ENCODE data around the gene APLP2. TPM values are rescaled to one million over a fixed set of nuclear protein-coding genes. Genes with fewer than 3 reads are reported as not detected.

The APLP2 gene
- total and polyA plus RNA-seq, 4 donors, result 219 to 414 (median 386) TPM

GRCh38 chr11:130110339-130111108 is 40.8 kb downstream of the APLP2 start:
- peaks cover 0 to 2% of the 10 kb centered on the region in 2 donors for H3K4me1 ChIP-seq (ENCODE audit: control insufficient read depth in 1 of 2, insufficient read depth in 2 of 2, low read length in 2 of 2)
- WGBS, 2 donors, result 85 to 86% methylated on average over 7 of the region's 7 CpGs
- intact Hi-C loops (cut with DNase I), result loop anchor here in 1 of 2 donors (5.0 kb wide), 1 partner anchor 33 kb away; no protein-coding TSS in a partner anchor
- H3K9me3 ChIP-seq (ENCODE audit: control insufficient read depth, low read length), result no peaks in the 10 kb centered on the region
- DNase-seq (no peak), ATAC-seq (ENCODE audit: low FRiP score) (no peak)
- no peak overlapping the region for H3K4me3 ChIP-seq (ENCODE audit: low read length in 2 of 2)
- H3K27me3 ChIP-seq (ENCODE audit: control insufficient read depth in 1 of 2, insufficient read depth in 2 of 2, low read length in 1 of 2), result no peaks in the 10 kb centered on the region
- no peak overlapping the region for H3K27ac ChIP-seq (ENCODE audit: low read depth in 1 of 2, low read length in 2 of 2)
- peaks cover 0 to 3% of the 10 kb centered on the region in 2 donors for H3K36me3 ChIP-seq (ENCODE audit: control insufficient read depth in 1 of 2, insufficient read depth in 2 of 2, low read length in 1 of 2)

- DNase-seq (no peak), ATAC-seq (ENCODE audit: low FRiP score) (no peak)
- Histone ChIP-seq H3K27me3 (ENCODE audit: control insufficient read depth in 1 of 2, insufficient read depth in 2 of 2, low read length in 1 of 2) (no peaks in the 10 kb centered on the region), H3K36me3 (ENCODE audit: control insufficient read depth in 1 of 2, insufficient read depth in 2 of 2, low read length in 1 of 2) (peaks cover 0 to 3% of the 10 kb centered on the region in 2 donors), H3K4me1 (ENCODE audit: control insufficient read depth in 1 of 2, insufficient read depth in 2 of 2, low read length in 2 of 2) (peaks cover 0 to 2% of the 10 kb centered on the region in 2 donors), H3K27ac (ENCODE audit: low read depth in 1 of 2, low read length in 2 of 2) (no peak overlapping the region), H3K9me3 (ENCODE audit: control insufficient read depth, low read length) (no peaks in the 10 kb centered on the region), H3K4me3 (ENCODE audit: low read length in 2 of 2) (no peak overlapping the region)
- intact Hi-C loops (cut with DNase I), result loop anchor here in 1 of 2 donors (5.0 kb wide), 1 partner anchor 35 kb away; no protein-coding TSS in a partner anchor
- 89 to 92% methylated on average over 10 of the region's 10 CpGs for WGBS, 2 donors
These were observed 42.6 kb downstream of the APLP2 start for GRCh38 chr11:130112071-130112830.

GRCh38 chr11:130114281-130114680 is 44.6 kb downstream of the APLP2 start:
- Histone ChIP-seq H3K27me3 (ENCODE audit: control insufficient read depth in 1 of 2, insufficient read depth in 2 of 2, low read length in 1 of 2) (no peaks in the 10 kb centered on the region), H3K4me1 (ENCODE audit: control insufficient read depth in 1 of 2, insufficient read depth in 2 of 2, low read length in 2 of 2) (peaks cover 0 to 2% of the 10 kb centered on the region in 2 donors), H3K9me3 (ENCODE audit: control insufficient read depth, low read length) (no peaks in the 10 kb centered on the region), H3K27ac (ENCODE audit: low read depth in 1 of 2, low read length in 2 of 2) (no peak overlapping the region), H3K4me3 (ENCODE audit: low read length in 2 of 2) (no peak overlapping the region), H3K36me3 (ENCODE audit: control insufficient read depth in 1 of 2, insufficient read depth in 2 of 2, low read length in 1 of 2) (peaks cover 0 to 5% of the 10 kb centered on the region in 2 donors)
- DNase-seq, result no peak
- WGBS, 2 donors, result 94% methylated on average over 5 of the region's 5 CpGs
- intact Hi-C loops (cut with DNase I), result loop anchor here in 1 of 2 donors (5.0 kb wide), 1 partner anchor 37 kb away; no protein-coding TSS in a partner anchor
- ATAC-seq (ENCODE audit: low FRiP score), result no peak

- no peak overlapping the region for H3K27ac ChIP-seq (ENCODE audit: low read depth in 1 of 2, low read length in 2 of 2)
- 85 to 91% methylated on average over 4 of the region's 4 CpGs for WGBS, 2 donors
These were observed 45.0 kb downstream of the APLP2 start for GRCh38 chr11:130114726-130115125.

GRCh38 chr11:130115218-130115617 is 45.5 kb downstream of the APLP2 start:
- no peaks in the 10 kb centered on the region for H3K9me3 ChIP-seq (ENCODE audit: control insufficient read depth, low read length)
- DNase-seq (no peak), ATAC-seq (ENCODE audit: low FRiP score) (no peak)
- H3K27me3 ChIP-seq (ENCODE audit: control insufficient read depth in 1 of 2, insufficient read depth in 2 of 2, low read length in 1 of 2), result no peaks in the 10 kb centered on the region
- H3K4me1 ChIP-seq (ENCODE audit: control insufficient read depth in 1 of 2, insufficient read depth in 2 of 2, low read length in 2 of 2), result peaks cover 0 to 2% of the 10 kb centered on the region in 2 donors
- peaks cover 0 to 5% of the 10 kb centered on the region in 2 donors for H3K36me3 ChIP-seq (ENCODE audit: control insufficient read depth in 1 of 2, insufficient read depth in 2 of 2, low read length in 1 of 2)
- no peak overlapping the region for H3K4me3 ChIP-seq (ENCODE audit: low read length in 2 of 2)
- 34 to 39% methylated on average over 2 of the region's 2 CpGs for WGBS, 2 donors
- intact Hi-C loops (cut with DNase I), result no loop called here
- no peak overlapping the region for H3K27ac ChIP-seq (ENCODE audit: low read depth in 1 of 2, low read length in 2 of 2)

More at GRCh38 chr11:130114726-130115125, 45.0 kb downstream of the APLP2 start:
- Histone ChIP-seq H3K36me3 (ENCODE audit: control insufficient read depth in 1 of 2, insufficient read depth in 2 of 2, low read length in 1 of 2) (peaks cover 0 to 5% of the 10 kb centered on the region in 2 donors), H3K9me3 (ENCODE audit: control insufficient read depth, low read length) (no peaks in the 10 kb centered on the region), H3K4me1 (ENCODE audit: control insufficient read depth in 1 of 2, insufficient read depth in 2 of 2, low read length in 2 of 2) (peaks cover 0 to 2% of the 10 kb centered on the region in 2 donors), H3K4me3 (ENCODE audit: low read length in 2 of 2) (no peak overlapping the region), H3K27me3 (ENCODE audit: control insufficient read depth in 1 of 2, insufficient read depth in 2 of 2, low read length in 1 of 2) (no peaks in the 10 kb centered on the region)
- no peak for DNase-seq
- ATAC-seq (ENCODE audit: low FRiP score), result no peak
- intact Hi-C loops (cut with DNase I), result loop anchor here in 1 of 2 donors (5.0 kb wide), 1 partner anchor 37 kb away; no protein-coding TSS in a partner anchor

- Histone ChIP-seq H3K9me3 (ENCODE audit: control insufficient read depth, low read length) (no peaks in the 10 kb centered on the region), H3K36me3 (ENCODE audit: control insufficient read depth in 1 of 2, insufficient read depth in 2 of 2, low read length in 1 of 2) (peaks cover 0 to 5% of the 10 kb centered on the region in 2 donors), H3K4me3 (ENCODE audit: low read length in 2 of 2) (no peak overlapping the region), H3K27ac (ENCODE audit: low read depth in 1 of 2, low read length in 2 of 2) (no peak overlapping the region), H3K27me3 (ENCODE audit: control insufficient read depth in 1 of 2, insufficient read depth in 2 of 2, low read length in 1 of 2) (no peaks in the 10 kb centered on the region), H3K4me1 (ENCODE audit: control insufficient read depth in 1 of 2, insufficient read depth in 2 of 2, low read length in 2 of 2) (peaks cover 1 to 2% of the 10 kb centered on the region in 2 donors)
- 86 to 89% methylated on average over 2 of the region's 2 CpGs for WGBS, 2 donors
- no peak for ATAC-seq (ENCODE audit: low FRiP score)
- DNase-seq, result no peak
- intact Hi-C loops (cut with DNase I), result no loop called here
These were observed 48.5 kb downstream of the APLP2 start for GRCh38 chr11:130118165-130118564.

GRCh38 chr11:130118636-130119387 is 49.1 kb downstream of the APLP2 start:
- 89 to 95% methylated on average over 9 of the region's 9 CpGs for WGBS, 2 donors
- peaks cover 0 to 8% of the 10 kb centered on the region in 2 donors for H3K36me3 ChIP-seq (ENCODE audit: control insufficient read depth in 1 of 2, insufficient read depth in 2 of 2, low read length in 1 of 2)
- H3K4me3 ChIP-seq (ENCODE audit: low read length in 2 of 2), result no peak overlapping the region
- peaks cover 1 to 2% of the 10 kb centered on the region in 2 donors for H3K4me1 ChIP-seq (ENCODE audit: control insufficient read depth in 1 of 2, insufficient read depth in 2 of 2, low read length in 2 of 2)
- H3K27me3 ChIP-seq (ENCODE audit: control insufficient read depth in 1 of 2, insufficient read depth in 2 of 2, low read length in 1 of 2), result no peaks in the 10 kb centered on the region
- ATAC-seq (ENCODE audit: low FRiP score), result no peak
- intact Hi-C loops (cut with DNase I), result no loop called here
- no peak for DNase-seq
- H3K9me3 ChIP-seq (ENCODE audit: control insufficient read depth, low read length), result no peaks in the 10 kb centered on the region
- no peak overlapping the region for H3K27ac ChIP-seq (ENCODE audit: low read depth in 1 of 2, low read length in 2 of 2)

- H3K4me1 ChIP-seq (ENCODE audit: control insufficient read depth in 1 of 2, insufficient read depth in 2 of 2, low read length in 2 of 2), result peaks cover 0 to 1% of the 10 kb centered on the region in 2 donors
- ATAC-seq (ENCODE audit: low FRiP score) (no peak), DNase-seq (no peak)
- peaks cover 0 to 8% of the 10 kb centered on the region in 2 donors for H3K36me3 ChIP-seq (ENCODE audit: control insufficient read depth in 1 of 2, insufficient read depth in 2 of 2, low read length in 1 of 2)
- H3K27me3 ChIP-seq (ENCODE audit: control insufficient read depth in 1 of 2, insufficient read depth in 2 of 2, low read length in 1 of 2), result no peaks in the 10 kb centered on the region
- intact Hi-C loops (cut with DNase I), result loop anchor here in 1 of 2 donors (5.0 to 10.0 kb wide), 2 partner anchors 53 to 115 kb away; partner anchors contain the start of genes APLP2 and PRDM10
- H3K4me3 ChIP-seq (ENCODE audit: low read length in 2 of 2), result no peak overlapping the region
- no peak overlapping the region for H3K27ac ChIP-seq (ENCODE audit: low read depth in 1 of 2, low read length in 2 of 2)
- WGBS, 2 donors, result 92 to 94% methylated on average over 5 of the region's 5 CpGs
- H3K9me3 ChIP-seq (ENCODE audit: control insufficient read depth, low read length), result no peaks in the 10 kb centered on the region
These were observed 50.4 kb downstream of the APLP2 start for GRCh38 chr11:130120045-130120444.

Measured in aorta (tissue), 5 donors.